NCI-H146 (cell line): ENCODE measurements around the gene CMTM8.

Experiments used
- DNase-seq: peaks from one replicate; lab custom pipeline; 2025; lab: John Stamatoyannopoulos, UW

CMTM8 gene

GRCh38 chr3:32229565-32229964, 8.9 kb upstream of the CMTM8 start:
- DNase-seq = no peak

GRCh38 chr3:32236377-32236776, 2.1 kb upstream of the CMTM8 start:
- no peak for DNase-seq

GRCh38 chr3:32237670-32238452, 619 bp upstream of the CMTM8 start:
- DNase-seq = peak; percentile 62

- peak; percentile 42 for DNase-seq
Measured at GRCh38 chr3:32239307-32240158, 1.1 kb downstream of the CMTM8 start.

GRCh38 chr3:32240159-32240545, 1.7 kb downstream of the CMTM8 start:
- DNase-seq = peak; percentile 60

- no peak for DNase-seq
Measured at GRCh38 chr3:32241100-32241499, 2.6 kb downstream of the CMTM8 start.

- DNase-seq = no peak
Measured at GRCh38 chr3:32243519-32243918, 5.0 kb downstream of the CMTM8 start.

- DNase-seq = no peak
Measured at GRCh38 chr3:32245200-32245599, 6.7 kb downstream of the CMTM8 start.

- DNase-seq = peak; percentile 35
Measured at GRCh38 chr3:32246079-32246675, 7.7 kb downstream of the CMTM8 start.

- DNase-seq = no peak
Measured at GRCh38 chr3:32249184-32249782, 10.8 kb downstream of the CMTM8 start.

- no peak for DNase-seq
Measured at GRCh38 chr3:32254268-32254667, 15.8 kb downstream of the CMTM8 start.

GRCh38 chr3:32255345-32255744, 16.9 kb downstream of the CMTM8 start:
- DNase-seq = no peak

GRCh38 chr3:32256206-32256605, 17.7 kb downstream of the CMTM8 start:
- no peak for DNase-seq

GRCh38 chr3:32257042-32257441, 18.6 kb downstream of the CMTM8 start:
- no peak for DNase-seq

- peak; percentile 33 for DNase-seq
Measured at GRCh38 chr3:32257641-32258438, 19.4 kb downstream of the CMTM8 start.

GRCh38 chr3:32258869-32259268, 20.4 kb downstream of the CMTM8 start:
- no peak for DNase-seq

GRCh38 chr3:32261545-32261944, 23.1 kb downstream of the CMTM8 start:
- DNase-seq = no peak

- no peak for DNase-seq
Measured at GRCh38 chr3:32262201-32262600, 23.7 kb downstream of the CMTM8 start.

- no peak for DNase-seq
Measured at GRCh38 chr3:32274306-32274705, 35.8 kb downstream of the CMTM8 start.

- DNase-seq = no peak
Measured at GRCh38 chr3:32275506-32275905, 37.0 kb downstream of the CMTM8 start.

GRCh38 chr3:32276279-32276841, 37.9 kb downstream of the CMTM8 start:
- DNase-seq = no peak
